Esophagus (tissue), 2 donors: ENCODE measurements around the gene UBE2QL1. TPM values are rescaled to one million over a fixed set of nuclear protein-coding genes. Genes with fewer than 3 reads are reported as not detected.

Source experiments
- H3K27ac ChIP-seq, 2 donors: one replicate each; pipeline ENCODE4 v1.5.1; 2013; ENCODE audit warnings: low read depth in 2 of 2, mild to moderate bottlenecking in 2 of 2, inconsistent platforms in 1 of 2, low read length in 1 of 2, moderate library complexity in 1 of 2
- H3K27me3 ChIP-seq, 2 donors: one replicate each; pipeline ENCODE4 v1.6.1; 2013; ENCODE audit warnings: low read length in 2 of 2, control low read depth in 1 of 2, mild to moderate bottlenecking in 1 of 2; ENCODE audit not compliant: insufficient read depth in 2 of 2, control insufficient read depth in 1 of 2
- H3K36me3 ChIP-seq, 2 donors: one replicate each; pipeline ENCODE4 v1.6.1; 2013; ENCODE audit warnings: low read length in 1 of 2; ENCODE audit not compliant: control insufficient read depth in 2 of 2, insufficient read depth in 2 of 2
- H3K4me1 ChIP-seq, 2 donors: one replicate each; pipeline ENCODE4 v1.6.1; 2013; ENCODE audit warnings: low read length in 1 of 2; ENCODE audit not compliant: control insufficient read depth in 2 of 2, insufficient read depth in 2 of 2
- H3K4me3 ChIP-seq, 2 donors: one replicate each; pipeline ENCODE4 v1.5.1; 2013; ENCODE audit warnings: low read length in 2 of 2, mild to moderate bottlenecking in 2 of 2, low read depth in 1 of 2, moderate library complexity in 1 of 2
- H3K9me3 ChIP-seq, 2 donors: one replicate each; pipeline ENCODE4 v1.6.1; 2013; ENCODE audit warnings: mild to moderate bottlenecking in 2 of 2, low read depth in 1 of 2, low read length in 1 of 2, moderate library complexity in 1 of 2; ENCODE audit not compliant: control insufficient read depth in 2 of 2, insufficient read depth in 1 of 2
- WGBS, 2 donors: extraction: QIAGEN DNeasy Blood & Tissue Kit; methylation state at CpG; one replicate each; pipeline ENCODE4 v1.1.7; 2013; 5-methylcytosine and 5-hydroxymethylcytosine counted together
- polyA plus RNA-seq, 2 donors: library from polyadenylated mRNA; stranded (reverse); fragments of 200-250 nt; gene quantifications; one replicate each; pipeline ENCODE4 v1.2.3, GENCODE V29; 2013
- donor health status: healthy with polysubstance abuse.
- donor health status: Bipolar disorder and iron deficiency.

The UBE2QL1 gene
- polyA plus RNA-seq, 2 donors = 0.16 to 0.53 TPM

DNA sequence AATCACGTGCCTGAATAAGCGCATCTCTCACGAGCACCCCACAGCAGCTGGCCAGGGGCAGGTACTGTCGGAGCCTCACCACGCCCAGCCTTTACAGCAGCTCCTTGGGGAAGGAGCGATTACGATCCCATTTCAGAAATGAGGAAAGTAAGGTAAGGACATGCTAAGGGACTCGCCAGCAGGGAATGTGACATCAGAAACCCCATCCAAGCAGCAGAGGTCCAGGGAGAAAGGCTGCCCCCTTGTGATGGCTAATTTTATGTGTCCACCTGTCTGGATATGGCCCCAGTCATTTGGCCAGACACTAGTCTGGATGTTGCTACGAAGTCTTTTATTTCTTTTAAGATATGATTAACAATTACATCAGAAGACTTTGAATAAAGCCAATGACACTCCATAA lies 77.3 kb downstream of the UBE2QL1 start:
- H3K4me1 ChIP-seq = peaks cover 0 to 2% of the 10 kb centered on the region in 2 donors
- no peaks in the 10 kb centered on the region for H3K27me3 ChIP-seq
- 66 to 68% methylated on average over 9 of the region's 9 CpGs for WGBS, 2 donors
- H3K9me3 ChIP-seq = no peaks in the 10 kb centered on the region
- H3K4me3 ChIP-seq = no peak overlapping the region
- H3K27ac ChIP-seq = no peak overlapping the region
- H3K36me3 ChIP-seq = no peaks in the 10 kb centered on the region

DNA sequence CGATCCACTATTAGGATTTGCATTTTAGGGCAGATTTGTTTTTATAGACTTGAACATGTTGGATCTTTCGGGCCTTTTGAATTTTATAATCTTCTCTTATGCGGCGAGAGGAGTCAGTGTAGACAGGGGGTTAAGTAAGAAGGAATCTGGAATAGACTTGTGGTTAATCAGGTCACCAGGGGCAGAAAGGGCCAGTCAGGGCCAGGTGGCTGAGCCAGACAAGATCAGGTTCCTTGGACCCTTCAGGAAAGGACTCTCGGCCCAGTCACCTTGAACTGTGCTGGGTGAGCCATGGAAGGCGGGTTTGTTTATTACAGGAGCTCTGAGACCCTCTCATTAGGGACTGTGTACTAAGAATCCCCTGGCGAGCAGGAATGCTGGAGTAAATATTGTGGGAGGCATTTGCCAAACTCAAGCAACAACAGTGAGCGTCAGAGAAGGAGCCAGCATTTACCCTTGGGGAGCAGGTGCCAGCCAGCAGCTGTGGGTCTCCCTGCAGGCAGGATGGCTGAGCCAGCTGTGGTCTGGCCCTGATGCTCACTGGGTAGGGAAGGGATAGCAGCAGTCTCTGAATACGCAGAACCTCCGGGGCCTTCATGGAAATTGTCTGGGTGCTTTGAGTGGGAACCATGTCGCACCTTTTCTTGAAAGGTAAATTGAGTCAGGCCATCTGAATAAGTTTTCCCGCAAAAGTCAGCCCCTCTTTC lies 79.2 kb downstream of the UBE2QL1 start:
- WGBS, 2 donors = 76 to 81% methylated on average over 12 of the region's 12 CpGs
- H3K27ac ChIP-seq = no peak overlapping the region
- no peaks in the 10 kb centered on the region for H3K9me3 ChIP-seq
- H3K36me3 ChIP-seq = no peaks in the 10 kb centered on the region
- no peak overlapping the region for H3K4me3 ChIP-seq
- peaks cover 0 to 1% of the 10 kb centered on the region in 2 donors for H3K4me1 ChIP-seq
- no peaks in the 10 kb centered on the region for H3K27me3 ChIP-seq

DNA sequence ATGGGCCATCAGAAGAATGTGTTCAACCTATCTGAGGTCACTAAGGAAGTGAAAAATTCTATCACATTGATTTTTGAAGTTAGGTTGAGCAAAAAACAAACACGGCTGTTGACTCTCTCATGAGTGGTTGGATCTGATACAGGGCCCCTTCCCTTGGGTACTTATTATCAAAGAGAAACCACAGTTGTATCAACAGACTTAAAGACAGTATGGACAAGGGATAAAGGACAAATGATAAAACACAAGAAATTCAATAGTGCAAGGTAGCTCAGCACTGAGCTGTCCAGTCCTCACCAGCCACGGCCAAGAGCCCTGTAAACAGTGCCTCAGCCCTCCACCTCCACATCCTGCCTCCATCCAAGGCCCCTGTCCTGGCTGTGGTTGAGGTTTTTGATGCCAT lies 86.9 kb downstream of the UBE2QL1 start:
- Histone ChIP-seq H3K27ac (no peak overlapping the region), H3K27me3 (no peaks in the 10 kb centered on the region), H3K4me3 (no peak overlapping the region), H3K4me1 (no peaks in the 10 kb centered on the region), H3K36me3 (no peaks in the 10 kb centered on the region), H3K9me3 (no peaks in the 10 kb centered on the region)
- WGBS, 2 donors = 49 to 75% methylated on average over 2 of the region's 2 CpGs

DNA sequence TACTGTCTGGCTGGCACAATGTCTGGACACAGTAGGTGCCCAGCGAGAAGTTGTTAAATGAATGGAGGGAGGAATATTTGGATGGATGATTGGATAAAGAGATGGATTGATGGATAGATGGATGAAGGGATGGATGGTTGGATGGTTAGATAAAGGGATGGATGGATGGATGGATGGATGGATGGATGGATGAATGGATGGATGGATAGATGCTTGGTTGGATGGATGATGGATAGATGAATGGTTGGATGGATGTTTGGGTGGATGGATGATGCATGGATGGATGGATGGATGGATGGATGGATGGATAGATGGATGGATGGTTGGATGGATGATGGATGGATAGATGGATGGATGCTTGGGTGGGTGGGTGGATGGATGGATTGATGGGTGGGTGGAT lies 90.4 kb downstream of the UBE2QL1 start:
- WGBS, 2 donors = 87 to 98% methylated on average over 1 of the region's 1 CpG
- no peaks in the 10 kb centered on the region for H3K9me3 ChIP-seq
- no peaks in the 10 kb centered on the region for H3K36me3 ChIP-seq
- no peaks in the 10 kb centered on the region for H3K4me1 ChIP-seq
- no peak overlapping the region for H3K4me3 ChIP-seq
- no peaks in the 10 kb centered on the region for H3K27me3 ChIP-seq
- no peak overlapping the region for H3K27ac ChIP-seq

DNA sequence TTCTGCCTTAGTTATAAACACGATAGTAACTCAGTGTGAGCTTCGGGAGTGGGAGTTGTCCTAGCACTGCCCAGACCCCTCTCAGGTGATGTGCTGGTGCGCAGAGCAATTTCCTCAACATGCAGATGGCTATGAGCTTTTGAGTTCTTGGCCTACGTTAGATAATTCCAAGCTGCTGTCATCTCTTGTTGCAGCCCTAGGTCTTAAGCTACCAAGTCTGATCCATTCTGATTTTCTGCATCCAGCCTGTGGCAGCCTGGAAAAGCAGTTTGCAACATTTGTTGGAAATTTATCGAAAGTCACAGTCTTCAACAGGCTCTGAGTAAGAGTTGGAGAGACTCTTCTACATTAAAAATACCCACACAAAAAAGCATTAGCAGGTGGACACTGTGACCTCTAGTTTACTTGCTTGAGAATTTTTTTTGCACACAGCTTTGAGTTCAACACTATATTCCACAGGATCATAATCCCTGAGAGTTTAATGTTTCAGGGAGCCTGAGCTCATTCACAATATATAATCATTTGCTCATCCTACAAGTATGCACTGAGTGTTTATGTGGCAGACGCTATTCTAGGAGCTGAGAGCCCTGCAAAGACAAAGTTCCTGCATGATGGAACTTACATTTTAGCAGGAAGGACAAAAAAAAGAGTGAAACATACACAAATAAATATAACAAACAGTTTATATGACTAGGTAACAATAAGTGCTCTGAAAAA lies 91.6 kb downstream of the UBE2QL1 start:
- Histone ChIP-seq H3K4me1 (no peaks in the 10 kb centered on the region), H3K27ac (no peak overlapping the region), H3K4me3 (no peak overlapping the region), H3K27me3 (no peaks in the 10 kb centered on the region), H3K9me3 (no peaks in the 10 kb centered on the region), H3K36me3 (no peaks in the 10 kb centered on the region)
- WGBS, 2 donors = 75% methylated on average over 6 of the region's 6 CpGs

DNA sequence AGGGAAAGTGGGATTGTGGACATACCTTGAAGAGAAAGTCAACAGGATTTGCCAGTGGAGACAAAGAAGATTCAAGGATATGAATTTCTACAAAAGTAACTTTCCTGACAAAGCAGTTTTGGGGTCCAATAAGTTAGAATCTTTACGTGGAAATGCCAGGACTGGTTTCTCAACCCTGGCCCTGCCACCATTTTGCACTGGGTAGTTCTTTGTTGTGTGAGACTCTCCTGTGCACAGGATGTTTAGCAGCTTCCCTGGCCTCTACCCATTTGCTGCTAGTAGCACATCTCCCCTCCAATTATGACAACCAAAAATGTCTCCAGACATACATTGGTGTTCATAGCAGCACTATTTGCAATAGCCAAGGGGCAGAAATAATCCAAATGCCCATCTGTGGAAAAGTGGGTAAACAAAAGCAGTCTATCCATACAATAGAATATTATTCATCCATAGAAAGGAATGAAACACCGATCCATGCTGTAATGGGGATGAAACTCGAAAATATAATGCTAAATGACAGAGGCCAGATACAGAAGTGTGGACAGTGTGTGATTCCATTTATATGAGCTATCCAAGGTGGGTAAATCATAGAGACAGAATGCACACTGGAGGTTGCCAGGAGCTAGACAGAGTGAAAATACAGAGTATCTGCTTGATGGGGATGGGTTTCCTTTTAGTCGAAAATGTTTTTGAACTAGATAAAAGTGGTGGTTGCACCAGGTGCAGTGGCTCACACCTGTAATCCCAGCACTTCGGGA lies 92.8 kb downstream of the UBE2QL1 start:
- no peak overlapping the region for H3K27ac ChIP-seq
- H3K9me3 ChIP-seq = no peaks in the 10 kb centered on the region
- no peaks in the 10 kb centered on the region for H3K36me3 ChIP-seq
- H3K4me1 ChIP-seq = no peaks in the 10 kb centered on the region
- H3K27me3 ChIP-seq = no peaks in the 10 kb centered on the region
- WGBS, 2 donors = 77 to 82% methylated on average over 5 of the region's 5 CpGs
- no peak overlapping the region for H3K4me3 ChIP-seq

DNA sequence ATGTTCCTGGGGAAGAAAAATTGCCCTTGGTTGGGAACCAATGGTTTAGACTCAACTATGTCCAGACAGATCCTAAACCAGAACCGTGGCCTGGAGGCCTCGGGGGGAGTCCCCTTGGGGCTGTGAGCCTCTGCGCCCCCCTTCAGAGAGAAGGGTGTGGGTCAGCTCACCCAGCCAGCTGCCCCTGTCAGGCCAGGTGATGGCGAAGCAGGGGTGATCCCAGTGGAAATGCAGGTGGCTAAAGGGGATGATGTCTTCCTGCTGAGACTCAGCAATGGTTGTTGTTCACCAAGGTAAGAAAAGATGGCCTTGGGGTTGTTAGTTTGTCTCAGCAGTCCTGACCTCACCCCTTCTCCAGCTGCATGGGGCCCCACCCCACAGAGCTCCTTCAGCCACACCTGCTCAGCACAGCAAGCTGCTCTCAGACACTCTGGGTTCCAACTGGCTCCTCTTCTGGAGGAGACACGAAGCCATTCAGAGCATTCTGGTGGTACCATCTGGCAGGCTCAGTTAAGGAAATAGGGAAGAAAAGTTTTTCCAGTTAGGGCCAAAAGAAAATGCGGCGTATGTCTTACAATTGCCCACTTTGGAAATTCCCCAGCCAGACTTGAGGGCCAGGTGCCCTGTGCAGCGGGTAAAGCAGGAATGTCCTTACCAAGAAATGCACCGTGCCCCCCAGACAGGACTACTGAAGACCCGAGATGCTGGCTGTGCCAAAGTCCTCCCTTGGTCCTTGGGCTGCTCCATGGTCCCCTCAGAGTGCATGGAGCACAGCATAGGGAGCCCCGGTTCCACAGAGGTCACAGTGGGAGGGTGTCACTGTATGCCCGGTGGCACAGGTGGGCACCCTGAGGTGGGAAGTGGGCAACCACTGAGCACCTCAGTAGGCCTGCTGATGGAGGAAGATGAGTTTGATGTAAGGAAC lies 94.0 kb downstream of the UBE2QL1 start:
- Histone ChIP-seq H3K27me3 (no peaks in the 10 kb centered on the region), H3K4me1 (no peaks in the 10 kb centered on the region), H3K9me3 (no peaks in the 10 kb centered on the region), H3K4me3 (no peak overlapping the region), H3K27ac (no peak overlapping the region), H3K36me3 (no peaks in the 10 kb centered on the region)
- WGBS, 2 donors = 86 to 92% methylated on average over 12 of the region's 12 CpGs

DNA sequence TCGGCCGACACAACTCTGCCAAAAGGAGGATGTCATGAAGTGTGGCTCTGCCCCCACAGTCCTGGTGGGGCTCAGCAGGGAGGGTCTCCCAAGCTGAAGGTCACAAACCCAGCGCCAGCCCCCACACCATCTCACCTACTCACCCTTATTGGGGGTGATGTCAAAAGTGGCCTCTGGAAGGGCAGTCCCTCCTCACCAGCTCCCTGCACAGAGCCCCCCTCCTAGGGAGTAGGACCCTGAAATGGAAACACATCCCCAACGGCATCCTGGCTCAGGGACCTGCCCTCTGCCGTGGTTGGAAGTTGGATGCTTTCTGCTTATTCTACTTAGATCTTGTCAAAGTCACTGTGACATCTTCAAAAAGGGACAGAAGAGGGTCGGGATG lies 94.7 kb downstream of the UBE2QL1 start:
- H3K27me3 ChIP-seq = no peaks in the 10 kb centered on the region
- H3K9me3 ChIP-seq = no peaks in the 10 kb centered on the region
- no peak overlapping the region for H3K27ac ChIP-seq
- H3K36me3 ChIP-seq = no peaks in the 10 kb centered on the region
- WGBS, 2 donors = 74 to 83% methylated on average over 6 of the region's 6 CpGs
- H3K4me3 ChIP-seq = no peak overlapping the region
- H3K4me1 ChIP-seq = no peaks in the 10 kb centered on the region
